Duodenal mucosa (tissue), 2 donors: Measurements from ENCODE around the gene KCND2.

Experiments used
- H3K27ac ChIP-seq: one replicate; pipeline ENCODE4 v1.7.0; 2013; ENCODE audit warnings: low read depth, low read length
- H3K27me3 ChIP-seq, 2 donors: one replicate each; pipeline ENCODE4 v1.7.0; 2013; ENCODE audit warnings: low read length in 2 of 2, control low read depth in 1 of 2; ENCODE audit not compliant: insufficient read depth in 2 of 2, control insufficient read depth in 1 of 2
- H3K36me3 ChIP-seq, 2 donors: one replicate each; pipeline ENCODE4 v1.7.0; 2013; ENCODE audit warnings: low read length in 2 of 2, control low read depth in 1 of 2; ENCODE audit not compliant: insufficient read depth in 2 of 2, control insufficient read depth in 1 of 2
- H3K4me1 ChIP-seq, 2 donors: one replicate each; pipeline ENCODE4 v1.7.0; 2013; ENCODE audit warnings: low read length in 2 of 2, control low read depth in 1 of 2; ENCODE audit not compliant: insufficient read depth in 2 of 2, control insufficient read depth in 1 of 2
- H3K4me3 ChIP-seq, 2 donors: one replicate each; pipeline ENCODE4 v1.7.0; 2013; ENCODE audit warnings: low read length in 2 of 2, low read depth in 1 of 2
- H3K9ac ChIP-seq, 2 donors: one replicate each; pipeline ENCODE4 v1.7.0; 2013; ENCODE audit warnings: low read length in 2 of 2, low read depth in 1 of 2
- H3K9me3 ChIP-seq, 2 donors: one replicate each; pipeline ENCODE4 v1.7.0; 2013; ENCODE audit warnings: low read length in 2 of 2, control low read depth in 1 of 2; ENCODE audit not compliant: control insufficient read depth in 1 of 2

KCND2 gene

GRCh38 chr7:120521761-120522737 lies 249.1 kb downstream of the KCND2 start:
- H3K36me3 ChIP-seq, result no peaks in the 10 kb centered on the region
- H3K9ac ChIP-seq, result no peak overlapping the region
- H3K9me3 ChIP-seq, result no peaks in the 10 kb centered on the region
- H3K27ac ChIP-seq, result no peak overlapping the region
- no peaks in the 10 kb centered on the region for H3K27me3 ChIP-seq
- H3K4me3 ChIP-seq, result no peak overlapping the region
- no peaks in the 10 kb centered on the region for H3K4me1 ChIP-seq

- no peaks in the 10 kb centered on the region for H3K4me1 ChIP-seq
- no peak overlapping the region for H3K27ac ChIP-seq
- no peak overlapping the region for H3K9ac ChIP-seq
- no peaks in the 10 kb centered on the region for H3K27me3 ChIP-seq
- no peak overlapping the region for H3K4me3 ChIP-seq
- H3K9me3 ChIP-seq, result no peaks in the 10 kb centered on the region
- H3K36me3 ChIP-seq, result no peaks in the 10 kb centered on the region
These were observed 251.0 kb downstream of the KCND2 start for GRCh38 chr7:120523985-120524384.

- Histone ChIP-seq H3K4me1 (no peaks in the 10 kb centered on the region), H3K9me3 (no peaks in the 10 kb centered on the region), H3K27me3 (no peaks in the 10 kb centered on the region), H3K9ac (no peak overlapping the region), H3K4me3 (no peak overlapping the region), H3K27ac (no peak overlapping the region), H3K36me3 (no peaks in the 10 kb centered on the region)
These were observed 254.0 kb downstream of the KCND2 start for GRCh38 chr7:120526902-120527509.

- Histone ChIP-seq H3K27ac (no peak overlapping the region), H3K36me3 (no peaks in the 10 kb centered on the region), H3K4me1 (no peaks in the 10 kb centered on the region), H3K27me3 (no peaks in the 10 kb centered on the region), H3K4me3 (no peak overlapping the region), H3K9ac (no peak overlapping the region), H3K9me3 (no peaks in the 10 kb centered on the region)
These were observed 256.8 kb downstream of the KCND2 start for GRCh38 chr7:120529736-120530135.

GRCh38 chr7:120538335-120538734 lies 265.4 kb downstream of the KCND2 start:
- no peak overlapping the region for H3K27ac ChIP-seq
- no peaks in the 10 kb centered on the region for H3K9me3 ChIP-seq
- no peak overlapping the region for H3K4me3 ChIP-seq
- H3K9ac ChIP-seq, result no peak overlapping the region
- no peaks in the 10 kb centered on the region for H3K27me3 ChIP-seq
- H3K4me1 ChIP-seq, result no peaks in the 10 kb centered on the region
- H3K36me3 ChIP-seq, result no peaks in the 10 kb centered on the region

GRCh38 chr7:120539321-120539720 lies 266.3 kb downstream of the KCND2 start:
- Histone ChIP-seq H3K9ac (no peak overlapping the region), H3K27ac (no peak overlapping the region), H3K4me1 (no peaks in the 10 kb centered on the region), H3K9me3 (no peaks in the 10 kb centered on the region), H3K27me3 (no peaks in the 10 kb centered on the region), H3K36me3 (no peaks in the 10 kb centered on the region), H3K4me3 (no peak overlapping the region)

GRCh38 chr7:120547605-120548004 lies 274.6 kb downstream of the KCND2 start:
- H3K4me1 ChIP-seq, result no peaks in the 10 kb centered on the region
- H3K27me3 ChIP-seq, result peaks cover 0 to 3% of the 10 kb centered on the region in 2 donors
- H3K36me3 ChIP-seq, result no peaks in the 10 kb centered on the region
- H3K4me3 ChIP-seq, result no peak overlapping the region
- no peak overlapping the region for H3K9ac ChIP-seq
- no peaks in the 10 kb centered on the region for H3K9me3 ChIP-seq
- H3K27ac ChIP-seq, result no peak overlapping the region

- no peaks in the 10 kb centered on the region for H3K4me1 ChIP-seq
- no peak overlapping the region for H3K9ac ChIP-seq
- H3K9me3 ChIP-seq, result no peaks in the 10 kb centered on the region
- H3K27me3 ChIP-seq, result peaks cover 0 to 3% of the 10 kb centered on the region in 2 donors
- no peak overlapping the region for H3K27ac ChIP-seq
- H3K36me3 ChIP-seq, result no peaks in the 10 kb centered on the region
- no peak overlapping the region for H3K4me3 ChIP-seq
These were observed 277.6 kb downstream of the KCND2 start for GRCh38 chr7:120550494-120551048.

GRCh38 chr7:120553491-120553890 lies 280.5 kb downstream of the KCND2 start:
- Histone ChIP-seq H3K27ac (no peak overlapping the region), H3K27me3 (peaks cover 0 to 3% of the 10 kb centered on the region in 2 donors), H3K9ac (no peak overlapping the region), H3K4me1 (no peaks in the 10 kb centered on the region), H3K4me3 (no peak overlapping the region), H3K9me3 (no peaks in the 10 kb centered on the region), H3K36me3 (no peaks in the 10 kb centered on the region)

GRCh38 chr7:120554960-120555571 lies 282.1 kb downstream of the KCND2 start:
- Histone ChIP-seq H3K27ac (no peak overlapping the region), H3K27me3 (peaks cover 0 to 3% of the 10 kb centered on the region in 2 donors), H3K4me1 (no peaks in the 10 kb centered on the region), H3K9ac (no peak overlapping the region), H3K36me3 (no peaks in the 10 kb centered on the region), H3K9me3 (no peaks in the 10 kb centered on the region), H3K4me3 (no peak overlapping the region)
